PC-3 (cell line): ENCODE measurements around the gene USP20. TPM values are rescaled to one million over a fixed set of nuclear protein-coding genes. Genes with fewer than 3 reads are reported as not detected.

Source experiments
- ATAC-seq: fragments of 200-7000 bp; cut with Tn5 transposase; 2 replicates; pipeline ENCODE4 v1.9.1; 2020; ENCODE audit warnings: mild to moderate bottlenecking, moderate library complexity
- BruUV-seq: library from RNA; stranded (reverse); fragments of 400-500 nt; replicated peaks from 2 replicates; lab custom pipeline; 2021; lab: Mats Ljungman, UMichigan
- CTCF ChIA-PET: fragments of 300-600 bp; sonication (Branson Sonifier 250); formaldehyde crosslinking; loops from one replicate; lab custom pipeline; 2022; ENCODE audit warnings: antibody characterized with exemption; lab: Charles Lee
- POLR2A ChIA-PET: fragments of 300-600 bp; sonication (Branson Sonifier 250); formaldehyde crosslinking; loops from one replicate; lab custom pipeline; 2022; ENCODE audit warnings: antibody characterized with exemption; ENCODE audit not compliant: unreplicated experiment; lab: Charles Lee
- DNase-seq: peaks from one replicate; pipeline ENCODE4 v3.0.0-alpha.2; 2015
- H2AFZ ChIP-seq: fragments of 300-600 bp; sonication (generic); 2 replicates; pipeline ENCODE4 v1.6.0; 2016; ENCODE audit warnings: antibody characterized with exemption, low read length
- H3F3A ChIP-seq: fragments of 300-600 bp; sonication (generic); one replicate; pipeline ENCODE4 v1.6.0; 2017; ENCODE audit warnings: antibody characterized with exemption, low read length, control low read depth, mild to moderate bottlenecking; ENCODE audit not compliant: unreplicated experiment
- H3K27ac ChIP-seq: fragments of 300-600 bp; sonication (generic); 2 replicates; pipeline ENCODE4 v1.5.1; 2016; ENCODE audit warnings: mild to moderate bottlenecking, low read length
- H3K27me3 ChIP-seq: fragments of 300-600 bp; sonication (generic); 2 replicates; pipeline ENCODE4 v1.6.1; 2016; ENCODE audit warnings: low read length, mixed read lengths
- H3K36me3 ChIP-seq: fragments of 300-600 bp; sonication (generic); 2 replicates; pipeline ENCODE4 v1.6.1; 2016; ENCODE audit warnings: low read depth, mixed run types, low read length, mixed read lengths
- H3K4me1 ChIP-seq: fragments of 300-600 bp; sonication (generic); 2 replicates; pipeline ENCODE4 v1.5.1; 2016; ENCODE audit warnings: low read length; ENCODE audit not compliant: insufficient read depth
- H3K4me2 ChIP-seq: fragments of 300-600 bp; sonication (generic); 2 replicates; pipeline ENCODE4 v1.6.0; 2016; ENCODE audit warnings: low read length
- H3K4me3 ChIP-seq: fragments of 300-600 bp; sonication (generic); 2 replicates; pipeline ENCODE4 v1.5.1; 2016; ENCODE audit warnings: mild to moderate bottlenecking, low read length, mixed read lengths
- H3K79me2 ChIP-seq: fragments of 300-600 bp; sonication (generic); 2 replicates; pipeline ENCODE4 v1.6.1; 2017; ENCODE audit warnings: low read length, mixed read lengths
- H3K9ac ChIP-seq: fragments of 300-600 bp; sonication (generic); 2 replicates; pipeline ENCODE4 v1.6.0; 2016; ENCODE audit warnings: mild to moderate bottlenecking, low read length
- H3K9me2 ChIP-seq: fragments of 300-600 bp; sonication (generic); replicated peaks from 2 replicates; pipeline ENCODE4 v1.6.1; 2016; ENCODE audit warnings: mixed run types, low read length, mixed read lengths
- H3K9me3 ChIP-seq: fragments of 300-600 bp; sonication (generic); 2 replicates; pipeline ENCODE4 v1.6.1; 2016; ENCODE audit warnings: low read length, mixed read lengths
- H4K20me1 ChIP-seq: fragments of 300-600 bp; sonication (generic); 2 replicates; pipeline ENCODE4 v1.6.1; 2016; ENCODE audit warnings: low read length, mixed read lengths
- EZH2 ChIP-seq: fragments of 300-600 bp; sonication (generic); IDR thresholded peaks from one replicate; pipeline ENCODE4 v1.6.1; 2017; ENCODE audit warnings: antibody characterized with exemption, mild to moderate bottlenecking, low read length; ENCODE audit not compliant: unreplicated experiment
- EZH2phosphoT487 ChIP-seq: fragments of 300-600 bp; sonication (generic); IDR thresholded peaks from 2 replicates; pipeline ENCODE4 v1.6.1; 2018; ENCODE audit warnings: mild to moderate bottlenecking, antibody characterized with exemption, low read length, borderline replicate concordance
- intact Hi-C: fragments of 100-400 bp; cut with micrococcal nuclease; formaldehyde crosslinking; loops from 2 replicates; pipeline ENCODE4 v1.9.0; 2023
- total RNA-seq: library from RNA; depleted of rRNA; stranded (reverse); fragments of >200 nt; gene quantifications from 2 replicates; pipeline ENCODE4 v1.2.3, GENCODE V29; 2014
- TF ChIP-seq, protein P1 (sequence below): fragments of 300-600 bp; sonication (generic); conservative IDR thresholded peaks from 2 replicates; pipeline ENCODE4 v1.5.1; 2017; ENCODE audit warnings: antibody characterized with exemption, low read depth, mild to moderate bottlenecking, low read length

USP20 gene
- total RNA-seq, 1 experiment from 2014 or later, result 15.0 TPM

DNA sequence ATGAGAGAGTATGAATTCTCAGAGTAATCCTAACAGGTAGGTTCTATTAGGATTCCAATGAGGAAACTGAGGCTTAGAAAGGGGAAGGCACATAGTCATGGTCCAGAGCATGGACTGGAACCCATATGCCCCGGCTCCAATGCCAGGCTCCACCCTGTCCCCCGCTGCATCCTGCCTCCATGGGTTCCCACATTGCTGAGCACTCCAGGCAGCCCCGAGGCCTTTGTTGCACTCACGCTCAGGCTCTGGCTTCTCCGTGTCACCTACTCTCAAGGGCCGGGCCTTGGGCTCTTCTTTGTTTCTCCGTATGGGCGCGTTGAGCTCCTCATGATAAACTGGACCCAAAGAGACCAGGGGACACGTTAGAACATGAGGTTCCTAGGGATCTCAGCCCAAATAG, 6.3 kb upstream of the USP20 start:
- ChIA-PET POLR2A (no interaction called here), CTCF (no interaction called here)
- no TSS peak for BruUV-seq
- Histone ChIP-seq H3K4me3 (no peak overlapping the region), H3K9ac (no peak overlapping the region), H3K4me2 (no peak overlapping the region), H3K79me2 (peaks cover 8% of the 10 kb centered on the region), H2AFZ (no peak overlapping the region), H3K9me2 (no peaks in the 10 kb centered on the region), H3K27me3 (no peaks in the 10 kb centered on the region), H3F3A (no peaks in the 10 kb centered on the region), H3K4me1 (peaks cover 3% of the 10 kb centered on the region; the same call in 1 of the 2 replicates), H3K27ac (no peak overlapping the region), H4K20me1 (no peaks in the 10 kb centered on the region), H3K9me3 (no peaks in the 10 kb centered on the region), H3K36me3 (peaks cover 15% of the 10 kb centered on the region; the same call in 1 of the 2 replicates)
- ATAC-seq (no peak), DNase-seq (no peak)
- intact Hi-C loops, result no loop called here
- no peak for TF ChIP-seq EZH2
- TF ChIP-seq EZH2phosphoT487, result no peak
- TF ChIP-seq, protein P1, sequence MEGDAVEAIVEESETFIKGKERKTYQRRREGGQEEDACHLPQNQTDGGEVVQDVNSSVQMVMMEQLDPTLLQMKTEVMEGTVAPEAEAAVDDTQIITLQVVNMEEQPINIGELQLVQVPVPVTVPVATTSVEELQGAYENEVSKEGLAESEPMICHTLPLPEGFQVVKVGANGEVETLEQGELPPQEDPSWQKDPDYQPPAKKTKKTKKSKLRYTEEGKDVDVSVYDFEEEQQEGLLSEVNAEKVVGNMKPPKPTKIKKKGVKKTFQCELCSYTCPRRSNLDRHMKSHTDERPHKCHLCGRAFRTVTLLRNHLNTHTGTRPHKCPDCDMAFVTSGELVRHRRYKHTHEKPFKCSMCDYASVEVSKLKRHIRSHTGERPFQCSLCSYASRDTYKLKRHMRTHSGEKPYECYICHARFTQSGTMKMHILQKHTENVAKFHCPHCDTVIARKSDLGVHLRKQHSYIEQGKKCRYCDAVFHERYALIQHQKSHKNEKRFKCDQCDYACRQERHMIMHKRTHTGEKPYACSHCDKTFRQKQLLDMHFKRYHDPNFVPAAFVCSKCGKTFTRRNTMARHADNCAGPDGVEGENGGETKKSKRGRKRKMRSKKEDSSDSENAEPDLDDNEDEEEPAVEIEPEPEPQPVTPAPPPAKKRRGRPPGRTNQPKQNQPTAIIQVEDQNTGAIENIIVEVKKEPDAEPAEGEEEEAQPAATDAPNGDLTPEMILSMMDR, result no peak

DNA sequence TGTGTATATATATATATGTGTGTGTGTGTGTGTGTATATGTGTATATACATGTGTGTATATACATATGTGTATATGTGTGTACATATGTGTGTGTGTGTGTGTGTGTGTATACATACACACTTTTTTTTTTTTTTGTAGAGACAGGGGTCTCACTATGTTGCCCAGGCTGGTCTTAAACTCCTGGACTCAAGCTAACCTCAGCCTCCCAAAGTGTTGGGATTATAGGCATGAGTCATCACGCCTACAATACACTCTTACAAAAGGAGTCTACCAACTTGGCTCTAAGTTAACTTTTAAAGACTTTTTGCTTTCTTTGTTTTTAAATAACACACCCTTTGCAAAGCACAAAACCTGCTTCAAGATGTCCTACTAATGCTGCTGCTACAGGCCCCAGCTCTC, 2.3 kb upstream of the USP20 start:
- no peak for DNase-seq
- peaks cover 15% of the 10 kb centered on the region; the same call in 1 of the 2 replicates for H3K36me3 ChIP-seq
- no peak overlapping the region for H2AFZ ChIP-seq
- H3K4me2 ChIP-seq, result no peak overlapping the region
- CTCF ChIA-PET, result no interaction called here
- POLR2A ChIA-PET, result no interaction called here
- TF ChIP-seq EZH2, result no peak
- no peak for TF ChIP-seq EZH2phosphoT487
- TF ChIP-seq, protein P1, result no peak
- no peak overlapping the region for H3K4me3 ChIP-seq
- intact Hi-C loops, result no loop called here
- H3K27me3 ChIP-seq, result no peaks in the 10 kb centered on the region
- H3K27ac ChIP-seq, result no peak overlapping the region
- H4K20me1 ChIP-seq, result no peaks in the 10 kb centered on the region
- peaks cover 17% of the 10 kb centered on the region for H3K4me1 ChIP-seq
- no peaks in the 10 kb centered on the region for H3F3A ChIP-seq
- no peak for ATAC-seq
- peaks cover 42% of the 10 kb centered on the region for H3K79me2 ChIP-seq
- BruUV-seq, result no TSS peak
- no peaks in the 10 kb centered on the region for H3K9me2 ChIP-seq
- no peak overlapping the region for H3K9ac ChIP-seq
- no peaks in the 10 kb centered on the region for H3K9me3 ChIP-seq

DNA sequence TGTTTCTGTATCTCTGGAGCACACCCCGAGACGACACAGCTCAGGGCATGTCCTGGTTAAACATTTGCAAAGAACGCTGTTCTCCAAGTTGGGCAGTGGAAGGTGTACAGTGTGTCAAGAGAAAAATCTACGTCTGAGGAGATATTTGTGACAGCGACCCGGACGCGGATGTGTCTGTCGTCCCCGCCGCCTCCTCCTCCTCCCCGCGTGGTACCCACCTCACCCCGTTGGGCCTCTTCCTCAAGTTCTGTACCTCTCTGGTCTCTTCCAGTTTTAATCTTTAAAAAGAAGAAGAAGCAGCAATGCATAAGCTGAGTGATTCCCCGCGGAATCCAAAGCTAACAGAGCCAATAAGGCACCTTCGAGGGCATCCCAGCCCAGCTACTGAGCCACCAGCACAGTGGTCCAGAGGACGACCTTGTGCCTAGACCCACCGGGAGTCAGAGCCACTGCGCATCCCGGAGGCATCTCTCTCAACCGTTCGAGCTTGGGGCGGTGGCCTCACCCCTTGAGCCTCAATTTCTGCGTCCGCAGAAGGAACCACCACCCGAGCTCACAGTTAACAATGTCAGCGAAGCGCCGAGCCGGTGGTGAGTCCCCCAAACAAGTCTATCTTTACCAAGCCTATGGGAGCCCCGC, 650 bp upstream of the USP20 start:
- CTCF ChIA-PET, result no interaction called here
- ATAC-seq, result peak; percentile 2; the same call in 1 of the 2 replicates
- intact Hi-C loops, result no loop called here
- Histone ChIP-seq H3K9me2 (no peaks in the 10 kb centered on the region), H3K27ac (no peak overlapping the region), H4K20me1 (no peaks in the 10 kb centered on the region), H2AFZ (peak overlapping the region; percentile 66), H3F3A (no peaks in the 10 kb centered on the region), H3K27me3 (no peaks in the 10 kb centered on the region), H3K4me2 (peak overlapping the region; percentile 85), H3K9ac (peak overlapping the region; percentile 78), H3K79me2 (peaks cover 48% of the 10 kb centered on the region), H3K36me3 (peaks cover 5% of the 10 kb centered on the region; the same call in 1 of the 2 replicates), H3K9me3 (no peaks in the 10 kb centered on the region), H3K4me1 (peaks cover 31% of the 10 kb centered on the region), H3K4me3 (peak overlapping the region; percentile 82)
- TF ChIP-seq EZH2phosphoT487 (no peak), EZH2 (no peak)
- TF ChIP-seq, protein P1, result no peak
- BruUV-seq, result TSS peak; percentile 73
- POLR2A ChIA-PET, result interaction anchor here (0.5 kb wide), 1 partner anchor 25 kb away, joined by 5 read pairs; no protein-coding TSS in a partner anchor
- DNase-seq, result peak; percentile 6
